NCI-H345 treated with DMSO at 0.1 percent for 48 hours (cell line): Measurements from ENCODE around the gene ZNF335.

Experiments
- DNase-seq: peaks from one replicate; lab custom pipeline; 2025; ENCODE audit not compliant: unreplicated experiment; lab: John Stamatoyannopoulos, UW

The ZNF335 gene

GRCh38 chr20:45953672-45954071 lies 18.3 kb downstream of the ZNF335 start:
- no peak for DNase-seq

- no peak for DNase-seq
These were observed 19.1 kb downstream of the ZNF335 start for GRCh38 chr20:45952861-45953260.

GRCh38 chr20:45951925-45952834 lies 19.8 kb downstream of the ZNF335 start:
- DNase-seq, result no peak

- DNase-seq, result no peak
These were observed 21.7 kb downstream of the ZNF335 start for GRCh38 chr20:45950330-45950646.

GRCh38 chr20:45949542-45950329 lies 22.3 kb downstream of the ZNF335 start:
- DNase-seq, result no peak

GRCh38 chr20:45948742-45949541 lies 23.1 kb downstream of the ZNF335 start:
- no peak for DNase-seq

GRCh38 chr20:45948261-45948733 lies 23.7 kb downstream of the ZNF335 start:
- no peak for DNase-seq

- DNase-seq, result no peak
These were observed 24.7 kb downstream of the ZNF335 start for GRCh38 chr20:45947110-45947866.

GRCh38 chr20:45946149-45946970 lies 25.6 kb downstream of the ZNF335 start:
- no peak for DNase-seq

- no peak for DNase-seq
These were observed 26.3 kb downstream of the ZNF335 start for GRCh38 chr20:45945678-45946148.

- DNase-seq, result no peak
These were observed 26.9 kb downstream of the ZNF335 start for GRCh38 chr20:45944965-45945677.

- no peak for DNase-seq
These were observed 27.6 kb downstream of the ZNF335 start for GRCh38 chr20:45944151-45944964.

GRCh38 chr20:45943613-45944012 lies 28.4 kb downstream of the ZNF335 start:
- no peak for DNase-seq

- no peak for DNase-seq
These were observed 31.5 kb downstream of the ZNF335 start for GRCh38 chr20:45940469-45940868.

GRCh38 chr20:45940053-45940452 lies 31.9 kb downstream of the ZNF335 start:
- DNase-seq, result no peak

- no peak for DNase-seq
These were observed 33.1 kb downstream of the ZNF335 start for GRCh38 chr20:45938727-45939438.

- no peak for DNase-seq
These were observed 34.2 kb downstream of the ZNF335 start for GRCh38 chr20:45937765-45938164.
